Measurements from ENCODE around the gene CHST11.

The CHST11 gene

GRCh38 chr12:104460973-104461698 lies 4.4 kb downstream of the CHST11 start:
- no peak for DNase-seq

GRCh38 chr12:104462325-104462724 lies 5.6 kb downstream of the CHST11 start:
- no peak for DNase-seq

GRCh38 chr12:104462931-104463339 lies 6.2 kb downstream of the CHST11 start:
- no peak for DNase-seq

GRCh38 chr12:104463368-104463767 lies 6.6 kb downstream of the CHST11 start:
- DNase-seq = no peak

GRCh38 chr12:104464899-104465298 lies 8.2 kb downstream of the CHST11 start:
- DNase-seq = no peak

- DNase-seq = no peak
These were observed 10.1 kb downstream of the CHST11 start for GRCh38 chr12:104466709-104467345.

GRCh38 chr12:104467346-104467837 lies 10.6 kb downstream of the CHST11 start:
- DNase-seq = no peak

- DNase-seq = no peak
These were observed 11.6 kb downstream of the CHST11 start for GRCh38 chr12:104468371-104468770.

- no peak for DNase-seq
These were observed 12.3 kb downstream of the CHST11 start for GRCh38 chr12:104469066-104469465.

GRCh38 chr12:104469523-104469922 lies 12.8 kb downstream of the CHST11 start:
- DNase-seq = no peak

- DNase-seq = no peak
These were observed 13.8 kb downstream of the CHST11 start for GRCh38 chr12:104470521-104470920.

GRCh38 chr12:104471336-104471735 lies 14.6 kb downstream of the CHST11 start:
- no peak for DNase-seq

GRCh38 chr12:104472748-104473147 lies 16.0 kb downstream of the CHST11 start:
- DNase-seq = no peak

GRCh38 chr12:104473374-104473983 lies 16.7 kb downstream of the CHST11 start:
- no peak for DNase-seq

- DNase-seq = no peak
These were observed 18.5 kb downstream of the CHST11 start for GRCh38 chr12:104475271-104475670.

- no peak for DNase-seq
These were observed 21.0 kb downstream of the CHST11 start for GRCh38 chr12:104477510-104478390.

- DNase-seq = no peak
These were observed 21.8 kb downstream of the CHST11 start for GRCh38 chr12:104478396-104479122.

GRCh38 chr12:104479123-104479662 lies 22.4 kb downstream of the CHST11 start:
- DNase-seq = no peak

GRCh38 chr12:104480012-104480411 lies 23.3 kb downstream of the CHST11 start:
- DNase-seq = no peak

- DNase-seq = no peak
These were observed 24.2 kb downstream of the CHST11 start for GRCh38 chr12:104480826-104481440.

- no peak for DNase-seq
These were observed 25.4 kb downstream of the CHST11 start for GRCh38 chr12:104482113-104482512.

GRCh38 chr12:104482748-104483147 lies 26.0 kb downstream of the CHST11 start:
- no peak for DNase-seq

All from stimulated activated CD4-positive, alpha-beta T cell treated with anti-CD3 and anti-CD28 coated beads, Interleukin-4, amount 100 ng/mL, for 1 hour (primary cell).